NCI-H1417 treated with DMSO at 0.1 percent for 48 hours (cell line): Measurements from ENCODE around the gene RECQL5.

Experiments used
- DNase-seq: peaks from one replicate; lab custom pipeline; 2025; lab: John Stamatoyannopoulos, UW

RECQL5 gene

GRCh38 chr17:75688209-75688825 is 21.4 kb upstream of the RECQL5 start:
- DNase-seq, result no peak

- no peak for DNase-seq
Observed at GRCh38 chr17:75685499-75685898, 18.5 kb upstream of the RECQL5 start.

DNA sequence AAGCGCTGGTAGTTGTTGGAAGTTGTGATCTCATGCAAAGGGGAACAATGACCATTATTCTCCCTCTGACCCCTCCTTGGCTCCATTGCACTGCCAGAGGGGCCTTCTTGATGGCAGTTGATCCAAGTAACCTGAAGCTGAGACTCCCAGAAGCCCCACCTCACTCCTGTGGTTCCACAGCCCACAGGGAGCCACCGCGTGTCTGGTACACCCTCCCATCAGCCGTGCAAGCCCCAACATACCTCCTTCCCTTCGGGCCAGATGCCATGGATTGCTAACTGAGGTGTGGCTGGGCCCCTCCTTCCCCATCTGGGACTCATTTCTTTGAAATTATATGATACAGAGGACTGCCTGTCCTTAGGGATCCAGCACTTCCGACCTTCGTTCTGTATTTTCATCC is 18.0 kb upstream of the RECQL5 start:
- DNase-seq, result no peak

DNA sequence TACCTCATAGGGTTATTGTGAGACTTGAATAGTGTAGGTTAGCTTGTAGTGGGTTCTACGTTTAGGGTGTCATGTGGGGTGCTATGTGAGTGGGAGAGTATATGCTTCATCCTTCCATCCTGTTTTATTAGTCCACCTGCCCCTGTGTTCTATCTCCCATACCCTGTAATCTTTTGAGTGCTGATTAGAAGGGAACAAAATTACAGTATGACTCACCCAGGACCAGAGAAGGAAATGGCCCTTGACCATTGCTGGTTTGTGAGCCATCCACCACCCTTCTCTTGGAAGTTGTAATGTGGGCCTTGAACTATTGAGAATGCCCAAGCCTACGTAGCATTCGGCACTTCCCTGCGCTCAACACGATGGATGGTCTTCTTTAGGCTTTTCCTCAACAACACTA is 17.3 kb upstream of the RECQL5 start:
- no peak for DNase-seq

GRCh38 chr17:75683583-75683982 is 16.6 kb upstream of the RECQL5 start:
- DNase-seq, result no peak

DNA sequence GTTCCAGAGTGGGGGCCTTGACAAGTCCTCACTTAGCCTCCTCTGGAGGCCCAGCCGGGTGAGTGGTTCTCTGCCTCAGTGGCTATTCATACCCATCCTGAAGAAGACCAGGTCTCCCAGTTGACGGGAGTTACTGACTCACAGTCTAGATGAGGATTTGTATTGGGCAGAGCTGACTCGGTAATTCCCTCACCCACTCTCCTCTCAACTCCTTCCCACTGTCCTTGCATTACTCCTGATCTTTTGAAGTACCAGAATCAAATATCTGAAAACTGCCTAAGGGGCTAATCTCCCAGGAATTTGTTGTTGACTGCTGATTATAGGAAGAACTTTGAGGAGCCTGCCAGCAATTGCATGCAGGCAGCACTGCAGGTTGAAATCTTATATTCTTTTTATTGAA is 14.3 kb upstream of the RECQL5 start:
- no peak for DNase-seq

DNA sequence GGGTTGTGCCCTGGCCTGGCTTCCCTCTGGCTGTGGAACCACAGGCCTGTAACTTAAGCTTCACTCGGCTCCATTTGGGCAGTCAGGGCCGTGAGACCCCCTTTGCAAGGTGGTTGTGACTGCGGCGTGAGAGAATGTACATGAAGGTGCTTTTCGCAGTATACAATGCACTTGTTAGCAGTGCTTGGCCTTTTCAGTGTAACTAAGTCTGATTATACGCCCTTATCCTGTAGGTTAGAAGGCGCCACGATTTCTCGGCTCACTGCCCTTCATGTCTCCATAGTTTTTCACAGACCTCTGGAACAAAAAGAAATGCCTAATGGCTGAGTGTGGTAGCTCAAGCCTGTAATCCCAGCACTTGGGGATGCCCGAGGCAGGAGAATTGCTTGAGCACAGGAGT is 13.5 kb upstream of the RECQL5 start:
- DNase-seq, result no peak

- DNase-seq, result no peak
Observed at GRCh38 chr17:75679706-75680211, 12.8 kb upstream of the RECQL5 start.

DNA sequence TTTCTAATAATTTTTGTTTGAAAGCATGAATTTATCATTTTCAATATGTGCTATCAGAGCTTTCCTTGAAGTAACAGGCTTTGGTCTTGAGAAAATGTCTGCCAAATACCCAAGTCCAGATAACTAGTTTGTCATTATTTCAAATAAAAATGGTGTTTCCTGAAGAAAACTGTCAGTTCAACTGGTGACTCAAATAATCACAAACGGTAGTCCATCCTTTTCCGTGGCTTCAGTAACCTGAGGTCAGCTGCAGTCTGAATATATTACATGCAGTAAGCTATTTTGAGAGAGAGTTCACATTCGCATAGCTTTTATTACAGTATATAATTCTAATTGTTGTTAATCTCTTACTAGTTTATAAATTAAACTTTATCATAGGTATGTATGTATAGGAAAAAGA is 9.5 kb upstream of the RECQL5 start:
- no peak for DNase-seq

GRCh38 chr17:75673487-75673886 is 6.5 kb upstream of the RECQL5 start:
- DNase-seq, result no peak

DNA sequence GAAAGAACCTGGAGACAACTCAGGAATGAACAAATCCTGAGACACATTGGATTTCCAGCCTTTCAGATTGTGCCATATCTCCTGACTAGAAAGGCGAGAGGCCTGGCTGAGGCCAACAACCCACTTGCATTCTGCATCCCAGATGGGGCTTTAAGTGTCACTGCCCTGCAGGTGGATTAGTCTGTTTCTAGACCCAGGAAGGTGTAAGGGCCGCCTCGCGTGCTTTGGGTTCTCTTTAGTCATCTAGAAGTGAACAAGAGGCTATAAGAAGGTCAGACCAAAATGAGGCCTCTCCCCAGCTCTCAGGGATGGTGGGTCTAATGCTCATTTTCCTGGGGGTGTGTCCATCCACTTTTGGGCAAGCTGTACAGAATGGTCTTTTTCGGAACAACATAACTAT is 5.1 kb upstream of the RECQL5 start:
- no peak for DNase-seq

- no peak for DNase-seq
Observed at GRCh38 chr17:75670868-75671267, 3.9 kb upstream of the RECQL5 start.

DNA sequence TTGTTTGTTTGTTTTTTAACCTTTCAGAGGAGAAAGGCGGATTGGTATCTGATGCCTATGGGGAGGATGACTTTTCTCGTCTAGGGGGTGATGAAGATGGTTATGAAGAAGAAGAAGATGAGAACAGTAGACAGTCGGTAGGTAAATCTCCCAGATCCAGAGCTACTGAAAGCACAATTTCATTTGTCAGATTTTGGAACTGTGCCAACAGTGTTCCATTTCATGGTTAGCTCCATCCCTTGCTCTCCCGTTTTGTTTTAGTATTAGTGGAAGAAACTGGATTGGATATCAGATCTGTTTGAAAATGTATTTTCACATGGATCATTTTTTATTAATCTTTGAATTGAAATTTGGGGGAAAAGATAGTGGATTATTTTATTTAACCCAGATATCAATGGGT is 1.5 kb upstream of the RECQL5 start:
- DNase-seq, result no peak

DNA sequence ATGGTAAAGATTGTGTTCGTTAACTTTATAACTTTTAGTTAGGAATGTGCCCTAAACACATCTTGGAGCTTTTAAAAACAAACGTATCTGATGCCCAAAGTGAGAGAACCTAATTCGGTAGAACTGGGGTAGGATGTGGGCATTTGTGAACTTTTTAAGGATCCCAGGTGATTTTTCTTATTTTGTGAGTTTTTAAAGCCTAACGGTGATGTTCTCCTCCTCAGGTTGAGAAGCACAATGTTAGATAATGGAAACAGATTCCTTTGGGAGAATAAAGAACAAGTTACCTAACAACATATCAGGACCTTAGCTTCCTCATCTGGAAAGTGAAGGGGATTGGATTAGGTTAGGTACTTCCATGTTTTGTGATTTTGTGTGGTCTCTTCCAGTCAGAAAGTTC is 871 bp upstream of the RECQL5 start:
- DNase-seq, result no peak

- DNase-seq, result no peak
Observed at GRCh38 chr17:75665981-75666380, 973 bp downstream of the RECQL5 start.

GRCh38 chr17:75664099-75664549 is 2.8 kb downstream of the RECQL5 start:
- DNase-seq, result no peak

- no peak for DNase-seq
Observed at GRCh38 chr17:75662511-75662910, 4.4 kb downstream of the RECQL5 start.

GRCh38 chr17:75661531-75661930 is 5.4 kb downstream of the RECQL5 start:
- no peak for DNase-seq

GRCh38 chr17:75658237-75658636 is 8.7 kb downstream of the RECQL5 start:
- no peak for DNase-seq

DNA sequence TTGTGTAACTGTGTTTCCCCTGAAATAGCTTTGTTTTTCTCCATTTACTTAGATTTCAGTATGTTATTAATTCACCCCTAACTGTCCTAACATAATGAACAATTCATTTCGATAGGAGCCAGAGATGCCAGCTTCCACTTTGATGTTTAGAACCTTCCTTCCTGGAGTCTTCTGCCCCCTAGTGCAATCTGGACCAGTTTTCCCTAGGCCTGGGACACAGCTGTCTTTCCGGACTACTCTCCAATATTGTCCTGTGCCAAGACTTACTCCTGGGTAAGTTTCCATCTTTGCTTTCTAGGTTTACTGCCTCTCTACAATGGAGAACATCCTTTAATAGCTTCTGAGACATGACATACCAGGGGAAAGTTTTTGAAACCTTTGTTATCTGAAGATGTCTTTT is 12.8 kb downstream of the RECQL5 start:
- no peak for DNase-seq

GRCh38 chr17:75652934-75653549 is 13.9 kb downstream of the RECQL5 start:
- DNase-seq, result no peak

GRCh38 chr17:75652341-75652740 is 14.6 kb downstream of the RECQL5 start:
- no peak for DNase-seq

DNA sequence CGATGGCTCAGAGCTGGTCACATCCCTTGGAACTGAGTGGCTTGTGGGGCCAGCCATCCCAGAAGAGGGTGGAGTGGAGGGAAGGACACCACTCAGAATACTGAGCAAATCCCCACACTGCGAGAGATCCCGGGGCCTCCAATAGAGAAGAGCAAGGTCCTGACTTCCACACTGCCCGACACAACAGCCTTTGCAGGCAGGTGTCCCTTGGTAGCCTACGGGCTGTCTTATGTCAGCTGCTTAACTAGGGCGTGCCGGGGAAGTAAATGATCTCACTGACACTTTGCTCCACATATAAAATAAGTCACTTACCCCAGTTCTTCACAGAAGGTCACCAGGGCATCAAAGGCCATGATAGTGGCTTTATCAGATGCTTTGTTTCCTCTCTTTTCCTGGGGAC is 16.1 kb downstream of the RECQL5 start:
- DNase-seq, result no peak

GRCh38 chr17:75649687-75650086 is 17.3 kb downstream of the RECQL5 start:
- no peak for DNase-seq
